Amygdala (tissue), 56 donors: ENCODE data around the gene PDX1.

ENCODE experiments used
- DNase-seq, 56 donors: peaks; one replicate each; lab custom pipeline; 2025; lab: John Stamatoyannopoulos, UW

The PDX1 gene

DNA sequence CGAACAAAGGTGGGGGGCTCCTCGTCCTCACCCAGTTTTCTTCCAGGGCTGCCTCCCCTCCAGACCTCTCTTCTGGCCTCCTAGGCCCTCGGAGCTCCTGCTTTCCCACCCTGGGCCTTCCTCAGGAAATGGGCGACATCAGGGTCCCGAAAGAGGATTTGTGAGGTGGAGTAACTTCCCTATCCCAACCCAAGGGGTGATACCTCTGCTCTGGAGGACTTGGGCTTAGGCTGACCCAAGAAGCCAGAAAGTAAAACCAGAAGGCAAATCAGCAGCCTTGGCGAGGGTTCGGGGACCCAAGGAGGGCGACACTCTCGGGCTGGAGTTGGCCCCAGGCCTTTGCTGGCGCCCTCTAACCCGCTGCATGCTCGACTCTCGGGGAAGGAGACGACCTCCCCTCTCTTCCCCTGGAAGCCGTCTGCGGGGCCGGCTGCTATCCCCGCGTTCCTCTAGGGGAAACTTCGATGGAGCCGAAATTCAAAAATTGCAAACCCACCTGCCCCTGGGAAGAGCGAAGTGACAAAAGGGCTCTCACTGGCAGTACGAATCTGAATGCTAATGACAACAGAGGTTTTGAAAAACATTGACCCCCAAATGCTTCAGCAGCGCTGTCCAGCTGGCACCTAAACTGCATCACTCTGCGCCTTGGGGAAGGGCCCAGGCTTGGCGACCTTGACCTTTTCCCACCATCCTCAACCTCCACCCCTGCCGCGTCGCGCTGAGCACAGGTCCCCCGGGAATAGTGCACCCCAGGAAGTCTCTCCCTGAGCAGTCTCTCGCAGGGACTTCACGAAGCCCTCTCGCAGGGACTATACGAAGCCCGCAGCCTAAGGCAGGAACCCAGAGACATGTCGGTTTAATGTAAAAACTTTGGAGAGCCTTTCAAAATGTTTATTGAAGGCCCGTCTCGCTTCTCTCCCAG is 2.4 kb downstream of the PDX1 start:
- no peak for DNase-seq

DNA sequence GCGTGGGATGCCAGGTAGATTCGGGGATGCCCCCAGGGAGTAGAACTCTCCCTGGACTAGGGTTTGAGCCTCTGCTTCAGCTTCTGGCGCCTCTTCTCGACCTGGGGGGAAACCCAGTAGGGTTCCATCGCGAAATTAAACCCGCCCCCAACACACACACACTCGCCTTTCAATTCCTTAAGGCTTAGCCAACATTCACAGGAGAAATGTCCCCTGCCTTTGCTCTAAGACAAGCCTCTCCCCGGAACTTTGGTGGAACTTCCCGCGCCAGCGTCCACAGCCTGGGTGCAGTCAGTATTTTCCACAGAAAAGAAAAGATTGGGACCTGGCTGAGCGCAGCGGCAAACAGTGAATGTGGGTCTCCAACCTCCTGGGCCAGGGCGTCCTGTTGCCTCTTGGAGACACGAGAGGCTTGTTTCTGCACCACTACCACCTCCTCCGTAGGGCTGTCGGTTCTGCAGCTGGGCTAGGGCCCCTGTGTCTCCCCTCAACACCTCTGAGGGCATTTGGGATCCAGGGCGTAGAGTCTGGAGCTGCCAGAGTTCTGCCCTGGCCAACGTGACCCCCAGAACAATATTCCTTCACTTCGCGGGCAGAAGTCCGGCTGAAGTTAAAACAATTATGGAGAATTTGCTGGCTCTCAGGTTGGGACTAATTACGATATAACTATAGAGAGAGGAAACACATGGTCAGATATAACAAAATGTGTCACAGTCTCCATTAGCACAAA is 3.2 kb downstream of the PDX1 start:
- DNase-seq = no peak

DNA sequence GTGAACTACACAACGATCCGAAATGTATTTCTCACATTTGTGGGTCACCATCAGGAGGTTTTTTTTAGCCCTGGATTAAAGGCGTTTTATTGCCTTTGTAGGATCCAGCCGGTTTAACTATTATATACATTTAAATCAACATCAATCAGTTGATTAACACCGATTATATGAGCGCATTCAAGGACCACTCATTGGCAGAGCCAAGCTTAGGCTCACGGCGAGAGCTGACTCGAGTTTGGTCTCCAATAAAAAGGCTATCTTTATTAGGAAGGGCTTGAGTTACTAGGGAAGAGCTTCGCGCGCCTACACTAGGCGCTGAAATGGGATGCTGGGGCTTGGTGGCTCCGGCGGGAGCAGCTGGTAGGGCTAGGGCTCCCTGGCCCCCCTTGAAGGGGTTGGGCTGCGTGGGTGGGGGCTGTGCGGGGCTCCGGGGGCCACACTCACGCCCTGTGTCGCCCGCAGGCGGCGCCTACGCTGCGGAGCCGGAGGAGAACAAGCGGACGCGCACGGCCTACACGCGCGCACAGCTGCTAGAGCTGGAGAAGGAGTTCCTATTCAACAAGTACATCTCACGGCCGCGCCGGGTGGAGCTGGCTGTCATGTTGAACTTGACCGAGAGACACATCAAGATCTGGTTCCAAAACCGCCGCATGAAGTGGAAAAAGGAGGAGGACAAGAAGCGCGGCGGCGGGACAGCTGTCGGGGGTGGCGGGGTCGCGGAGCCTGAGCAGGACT is 4.2 kb downstream of the PDX1 start:
- DNase-seq = no peak

DNA sequence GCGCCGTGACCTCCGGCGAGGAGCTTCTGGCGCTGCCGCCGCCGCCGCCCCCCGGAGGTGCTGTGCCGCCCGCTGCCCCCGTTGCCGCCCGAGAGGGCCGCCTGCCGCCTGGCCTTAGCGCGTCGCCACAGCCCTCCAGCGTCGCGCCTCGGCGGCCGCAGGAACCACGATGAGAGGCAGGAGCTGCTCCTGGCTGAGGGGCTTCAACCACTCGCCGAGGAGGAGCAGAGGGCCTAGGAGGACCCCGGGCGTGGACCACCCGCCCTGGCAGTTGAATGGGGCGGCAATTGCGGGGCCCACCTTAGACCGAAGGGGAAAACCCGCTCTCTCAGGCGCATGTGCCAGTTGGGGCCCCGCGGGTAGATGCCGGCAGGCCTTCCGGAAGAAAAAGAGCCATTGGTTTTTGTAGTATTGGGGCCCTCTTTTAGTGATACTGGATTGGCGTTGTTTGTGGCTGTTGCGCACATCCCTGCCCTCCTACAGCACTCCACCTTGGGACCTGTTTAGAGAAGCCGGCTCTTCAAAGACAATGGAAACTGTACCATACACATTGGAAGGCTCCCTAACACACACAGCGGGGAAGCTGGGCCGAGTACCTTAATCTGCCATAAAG is 4.8 kb downstream of the PDX1 start:
- no peak for DNase-seq

DNA sequence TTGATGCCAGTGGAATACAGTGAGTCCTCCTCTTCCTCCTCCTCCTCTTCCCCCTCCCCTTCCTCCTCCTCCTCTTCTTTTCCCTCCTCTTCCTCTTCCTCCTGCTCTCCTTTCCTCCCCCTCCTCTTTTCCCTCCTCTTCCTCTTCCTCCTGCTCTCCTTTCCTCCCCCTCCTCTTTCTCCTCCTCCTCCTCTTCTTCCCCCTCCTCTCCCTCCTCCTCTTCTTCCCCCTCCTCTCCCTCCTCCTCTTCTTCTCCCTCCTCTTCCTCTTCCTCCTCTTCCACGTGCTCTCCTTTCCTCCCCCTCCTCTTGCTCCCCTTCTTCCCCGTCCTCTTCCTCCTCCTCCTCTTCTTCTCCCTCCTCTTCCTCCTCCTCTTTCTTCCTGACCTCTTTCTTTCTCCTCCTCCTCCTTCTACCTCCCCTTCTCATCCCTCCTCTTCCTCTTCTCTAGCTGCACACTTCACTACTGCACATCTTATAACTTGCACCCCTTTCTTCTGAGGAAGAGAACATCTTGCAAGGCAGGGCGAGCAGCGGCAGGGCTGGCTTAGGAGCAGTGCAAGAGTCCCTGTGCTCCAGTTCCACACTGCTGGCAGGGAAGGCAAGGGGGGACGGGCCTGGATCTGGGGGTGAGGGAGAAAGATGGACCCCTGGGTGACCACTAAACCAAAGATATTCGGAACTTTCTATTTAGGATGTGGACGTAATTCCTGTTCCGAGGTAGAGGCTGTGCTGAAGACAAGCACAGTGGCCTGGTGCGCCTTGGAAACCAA is 5.6 kb downstream of the PDX1 start:
- DNase-seq = no peak

DNA sequence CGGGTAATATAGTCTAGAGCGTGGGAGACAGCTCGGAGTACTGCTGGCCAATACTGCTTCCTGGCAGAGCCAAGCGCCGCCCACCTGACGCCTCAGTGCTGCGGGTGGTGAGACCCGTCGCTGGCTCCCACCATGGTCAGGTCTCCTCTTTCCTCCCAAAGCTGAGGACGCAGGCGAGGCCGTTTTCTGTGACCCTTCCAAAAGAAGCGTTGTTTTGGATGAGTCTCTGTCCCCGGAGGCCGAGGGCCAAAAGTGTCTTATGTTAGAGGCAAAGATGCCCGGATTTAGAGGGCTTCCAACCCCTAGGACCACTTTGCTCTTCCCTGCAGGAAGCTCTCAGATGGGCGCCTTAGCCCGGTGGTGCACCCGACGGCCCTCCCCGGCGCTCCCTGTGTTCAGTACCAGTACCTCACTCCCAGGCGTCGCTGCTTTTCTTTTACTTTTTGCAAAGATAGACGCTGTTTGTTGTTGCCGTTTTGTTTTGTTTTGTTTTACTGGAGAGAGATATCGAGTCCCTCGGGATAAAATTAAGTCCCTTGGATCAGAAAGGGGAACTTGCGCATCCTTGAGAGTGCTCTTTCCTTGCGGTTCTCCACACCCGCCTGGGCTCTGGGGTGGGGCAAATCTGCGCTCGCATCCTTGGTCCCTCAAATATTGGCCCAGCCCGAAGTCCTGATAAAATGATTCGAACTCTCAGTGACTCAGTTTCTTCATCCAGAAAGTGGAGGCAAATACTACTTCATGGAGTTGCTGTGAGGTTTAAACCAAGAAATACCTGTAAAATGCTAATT is 7.0 kb downstream of the PDX1 start:
- no peak for DNase-seq

DNA sequence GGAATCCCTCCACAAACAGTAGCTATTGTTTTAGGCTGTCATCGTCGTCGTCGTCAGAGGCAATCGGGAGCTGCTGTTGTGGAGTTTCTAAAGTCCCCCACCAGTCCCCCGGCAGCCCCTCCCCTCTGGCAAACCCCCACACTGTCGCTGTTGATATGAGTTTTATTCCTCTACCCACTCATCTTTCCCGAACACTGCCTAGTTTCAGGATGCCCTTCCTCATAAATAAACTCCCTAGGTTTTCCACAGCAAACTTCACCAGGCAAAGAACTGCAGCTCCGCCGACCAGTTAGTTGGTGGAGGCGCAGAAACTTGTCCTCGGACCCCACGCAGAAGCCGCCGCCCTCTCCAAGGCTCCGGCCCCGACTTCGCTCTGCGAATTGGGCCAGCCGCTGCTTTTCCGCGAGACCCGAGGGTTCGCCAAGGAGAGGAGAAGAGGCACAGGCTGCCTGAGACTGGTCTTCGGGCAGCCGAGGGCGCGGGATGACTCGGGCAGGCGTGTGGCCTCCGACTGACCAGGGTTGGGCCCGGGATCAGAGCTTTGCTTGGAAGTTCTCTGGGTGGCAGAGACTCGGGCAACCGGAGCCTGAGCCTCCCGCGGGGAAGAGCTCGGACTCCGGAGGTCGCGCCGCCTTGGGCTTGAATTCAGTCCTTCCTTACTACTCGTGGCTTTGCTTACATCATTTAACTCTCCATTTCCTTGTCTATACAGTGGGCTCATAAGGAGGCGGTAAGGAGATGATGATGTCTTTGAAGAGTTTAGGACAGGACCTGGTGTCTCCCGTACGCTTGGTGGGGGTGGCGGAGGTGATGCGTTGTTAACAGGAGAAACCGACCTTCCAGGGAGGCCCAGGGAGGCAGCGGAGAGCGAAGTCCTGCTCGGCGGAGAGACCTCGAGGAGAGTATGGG is 7.9 kb downstream of the PDX1 start:
- DNase-seq = no peak

DNA sequence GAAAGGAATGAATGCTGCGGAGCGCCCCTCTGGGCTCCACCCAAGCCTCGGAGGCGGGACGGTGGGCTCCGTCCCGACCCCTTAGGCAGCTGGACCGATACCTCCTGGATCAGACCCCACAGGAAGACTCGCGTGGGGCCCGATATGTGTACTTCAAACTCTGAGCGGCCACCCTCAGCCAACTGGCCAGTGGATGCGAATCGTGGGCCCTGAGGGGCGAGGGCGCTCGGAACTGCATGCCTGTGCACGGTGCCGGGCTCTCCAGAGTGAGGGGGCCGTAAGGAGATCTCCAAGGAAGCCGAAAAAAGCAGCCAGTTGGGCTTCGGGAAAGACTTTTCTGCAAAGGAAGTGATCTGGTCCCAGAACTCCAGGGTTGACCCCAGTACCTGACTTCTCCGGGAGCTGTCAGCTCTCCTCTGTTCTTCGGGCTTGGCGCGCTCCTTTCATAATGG is 8.6 kb downstream of the PDX1 start:
- DNase-seq = no peak

DNA sequence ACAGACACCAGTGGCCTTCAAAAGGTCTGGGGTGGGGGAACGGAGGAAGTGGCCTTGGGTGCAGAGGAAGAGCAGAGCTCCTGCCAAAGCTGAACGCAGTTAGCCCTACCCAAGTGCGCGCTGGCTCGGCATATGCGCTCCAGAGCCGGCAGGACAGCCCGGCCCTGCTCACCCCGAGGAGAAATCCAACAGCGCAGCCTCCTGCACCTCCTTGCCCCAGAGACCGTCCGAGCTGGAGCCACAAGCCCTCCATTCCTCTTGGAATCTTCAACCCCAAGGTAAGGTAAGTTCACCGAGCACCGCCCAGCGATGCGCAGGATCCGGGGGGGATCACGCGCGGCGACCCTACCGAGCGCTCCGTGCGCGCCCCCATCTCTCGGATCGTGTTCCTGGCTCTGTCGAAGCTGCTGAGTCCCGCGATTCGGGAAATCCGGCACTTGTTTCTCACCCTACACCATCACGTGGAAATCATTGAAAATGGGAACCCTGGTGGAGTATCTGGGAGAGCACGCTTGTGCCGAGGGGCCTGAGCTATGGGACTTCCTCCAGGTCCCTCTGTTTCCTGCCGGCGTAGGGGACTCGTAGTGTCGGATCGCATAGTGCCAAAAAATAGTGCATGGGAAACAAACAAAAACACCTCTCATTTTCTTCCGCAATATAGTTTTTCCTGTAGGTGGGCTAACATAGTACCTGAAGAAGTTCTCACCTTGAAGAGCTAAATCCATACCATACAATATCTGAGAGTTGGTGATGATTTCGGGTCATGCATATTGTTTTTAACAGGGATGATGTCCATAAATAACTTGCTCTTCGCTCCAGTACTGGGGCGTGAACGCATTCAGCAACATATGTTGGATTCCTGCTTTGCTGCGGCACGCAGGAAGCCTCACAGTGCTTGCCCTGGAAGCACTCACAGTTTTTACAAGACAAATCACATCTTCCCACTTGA is 9.3 kb downstream of the PDX1 start:
- no peak for DNase-seq

DNA sequence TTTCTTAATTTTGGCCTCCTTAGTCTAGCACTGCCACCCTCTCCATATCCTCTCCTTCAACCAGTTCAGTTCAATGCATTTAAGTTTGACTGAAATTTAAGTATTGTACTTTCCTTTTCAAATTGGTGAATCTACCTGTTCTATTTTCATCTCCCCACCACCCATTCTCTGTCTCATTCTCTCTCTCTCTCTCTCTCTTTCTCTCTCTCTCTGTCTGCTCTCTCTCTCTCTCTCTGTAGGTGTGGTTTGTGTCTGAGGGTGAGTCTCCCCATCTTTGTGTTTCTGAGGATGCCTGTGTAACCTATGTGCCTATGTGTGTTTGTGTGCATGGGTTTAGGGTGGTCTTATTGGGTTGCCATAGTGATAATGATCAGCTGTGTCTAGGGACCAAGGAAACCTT is 10.1 kb downstream of the PDX1 start:
- DNase-seq = no peak

DNA sequence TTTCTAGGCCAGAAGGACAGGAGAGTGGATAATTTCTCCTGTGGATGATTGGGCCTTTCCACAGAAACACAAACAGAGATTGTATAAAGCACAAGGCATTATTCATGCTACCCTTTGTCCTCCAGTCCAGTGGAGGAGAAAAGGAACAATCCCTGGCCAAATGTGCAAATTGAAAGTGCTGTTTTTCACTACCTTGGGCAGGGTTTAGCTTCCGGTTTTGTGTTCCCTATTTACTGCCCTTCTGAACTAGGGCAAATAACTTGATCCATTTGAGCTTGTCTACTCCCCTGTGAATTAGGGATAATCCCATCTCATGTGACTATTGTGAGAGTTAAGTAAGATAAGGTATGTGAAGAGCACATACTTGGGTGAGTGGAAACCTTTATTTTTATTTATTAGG is 13.3 kb downstream of the PDX1 start:
- DNase-seq = no peak

DNA sequence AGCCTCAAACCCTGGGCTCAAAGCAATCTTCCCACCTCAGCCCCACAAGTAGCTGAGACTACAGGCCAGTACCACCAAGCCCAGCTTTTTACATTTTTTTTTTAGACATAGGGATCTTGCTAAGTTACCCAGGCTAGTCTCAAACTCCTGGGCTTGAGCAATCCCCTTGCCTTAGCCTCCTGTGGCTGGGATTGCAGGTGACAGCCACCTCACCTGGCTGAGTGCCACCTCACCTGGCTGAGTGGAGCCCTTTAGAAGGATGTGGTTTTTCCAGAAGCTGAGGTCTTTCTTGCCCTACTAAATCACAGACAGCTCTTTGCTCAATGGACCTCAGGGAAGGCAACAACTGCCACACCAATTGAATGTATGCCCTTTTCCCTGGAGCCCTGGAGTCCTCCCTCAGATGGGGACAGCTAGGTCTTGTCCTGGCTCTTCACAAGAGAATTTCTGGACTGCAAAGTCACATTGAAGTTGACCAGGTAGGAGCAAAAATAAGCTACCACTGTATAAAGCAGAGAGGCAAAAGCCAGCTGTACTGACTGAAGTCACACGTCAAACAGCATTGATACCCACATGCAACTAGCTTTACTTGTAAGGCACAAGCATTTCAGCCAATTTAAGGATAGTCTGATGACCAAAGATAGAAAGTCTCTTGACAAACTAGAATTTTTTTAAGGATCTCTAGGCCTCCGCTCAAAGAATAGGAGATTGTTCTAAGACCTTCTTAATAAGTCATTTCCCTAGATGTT is 14.0 kb downstream of the PDX1 start:
- DNase-seq = no peak

DNA sequence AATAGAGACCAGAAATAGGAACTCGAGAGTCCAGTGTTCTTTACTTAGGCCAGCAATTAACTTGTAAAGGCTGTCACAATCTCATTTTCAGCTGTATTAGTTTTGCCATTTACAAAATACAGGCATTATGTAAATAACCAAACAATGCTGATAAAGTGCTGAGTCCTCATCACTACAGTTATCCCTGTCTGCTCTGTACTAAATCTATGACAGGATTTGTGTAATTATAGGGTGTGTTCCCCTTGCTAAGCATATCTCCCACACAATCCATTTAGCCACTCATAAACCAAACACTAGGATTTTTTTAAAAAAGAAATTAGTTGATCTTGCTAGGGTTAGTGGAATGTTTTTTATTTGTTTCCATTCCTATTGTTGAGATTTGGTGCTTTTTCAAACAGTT is 23.2 kb downstream of the PDX1 start:
- no peak for DNase-seq

DNA sequence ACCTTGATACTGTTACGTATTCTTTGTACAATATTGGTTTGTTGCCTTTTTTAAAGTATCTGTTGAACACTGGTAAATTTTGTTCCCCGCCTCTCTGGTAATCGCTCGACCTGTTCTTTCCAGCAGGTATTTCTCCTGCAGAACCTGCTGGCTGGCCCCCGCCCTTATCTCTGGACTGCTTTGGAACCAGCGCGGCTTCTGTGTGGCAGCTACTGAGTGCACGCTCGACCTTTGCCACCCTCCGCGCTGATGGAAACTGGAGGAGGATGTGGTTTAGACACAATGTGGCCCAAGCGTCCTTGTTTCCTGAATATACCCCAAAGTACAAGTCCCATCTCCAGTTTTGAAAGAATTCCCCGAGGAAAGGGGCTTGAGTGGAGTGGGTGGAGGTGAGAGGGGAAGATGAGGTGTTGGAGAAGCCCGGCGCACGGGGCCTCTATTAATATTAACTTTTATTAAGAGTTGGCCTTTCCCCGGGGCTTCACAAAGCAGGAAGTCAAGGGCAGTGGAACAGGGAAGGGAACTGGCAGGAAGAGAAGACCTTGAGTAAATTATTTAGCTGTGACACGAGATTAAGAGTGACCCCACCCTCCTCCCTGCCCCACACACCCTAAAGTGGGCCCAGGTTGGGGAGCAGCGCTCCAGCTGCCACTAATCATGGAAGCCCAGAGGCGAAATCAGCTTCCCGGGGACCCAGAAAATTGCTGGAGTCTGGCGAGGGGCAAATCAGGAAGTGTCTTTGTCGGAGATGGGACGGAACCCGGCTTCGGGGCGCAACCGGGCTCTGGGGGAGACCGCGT is 33.3 kb downstream of the PDX1 start:
- no peak for DNase-seq

DNA sequence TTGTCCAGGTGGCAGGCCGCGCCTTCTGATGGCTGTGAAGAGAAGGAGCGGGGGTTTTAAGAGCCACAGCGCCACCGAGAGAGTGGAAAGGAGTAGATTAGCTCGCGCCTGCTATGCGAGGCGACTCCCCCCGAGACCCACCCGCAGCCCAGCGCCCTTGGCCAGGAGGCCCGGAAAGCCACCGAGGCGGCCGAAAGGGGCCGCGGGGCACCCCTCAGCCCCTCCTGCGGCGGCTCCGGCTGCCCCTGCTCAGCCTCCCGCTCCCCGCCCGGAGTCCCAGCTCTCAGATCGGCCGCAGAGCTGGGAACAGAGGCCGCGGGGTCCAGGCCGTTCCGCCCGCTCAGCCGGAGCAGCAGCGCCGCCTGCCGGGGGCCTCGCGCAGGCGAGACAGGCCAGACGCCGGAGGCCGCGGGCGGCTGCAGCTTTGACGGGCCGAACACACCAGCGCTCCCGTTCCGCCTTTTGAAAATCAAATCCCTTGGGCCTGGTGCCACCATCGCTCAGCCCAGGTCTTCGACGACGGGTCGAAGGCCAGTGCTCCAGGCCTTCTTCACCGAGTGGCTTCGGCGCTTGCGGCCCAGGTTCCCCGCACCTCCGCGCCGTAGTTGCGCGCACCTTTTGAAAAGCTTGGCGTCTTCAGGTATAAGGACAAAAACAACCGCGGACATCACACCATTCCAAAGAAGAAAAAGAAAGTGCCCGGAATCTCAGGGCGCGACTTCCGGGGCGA is 34.0 kb downstream of the PDX1 start:
- peak in 26 of 56 donors; percentile 4 to 69 (median 18) for DNase-seq
